CD4-positive, alpha-beta memory T cell (primary cell): Measurements from ENCODE around the gene TRDMT1. TPM values are rescaled to one million over a fixed set of nuclear protein-coding genes. Genes with fewer than 3 reads are reported as not detected.

Source experiments
- CTCF ChIA-PET: fragments of 350-600 bp; sonication (Branson Sonifier 250); formaldehyde crosslinking; loops from one replicate; lab custom pipeline; 2021; ENCODE audit warnings: inconsistent platforms; ENCODE audit not compliant: partially characterized antibody; lab: Charles Lee
- POLR2A ChIA-PET: fragments of 350-600 bp; sonication (Branson Sonifier 250); formaldehyde crosslinking; loops from one replicate; lab custom pipeline; 2021; ENCODE audit not compliant: partially characterized antibody; lab: Charles Lee
- DNase-seq, 5 donors: peaks; one replicate each; pipeline versions ENCODE4 v3.0.0 to v3.0.0-alpha.2; 2020 to 2022; ENCODE audit warnings: mixed read lengths in 1 of 5
- H3K27ac ChIP-seq: one replicate; pipeline ENCODE4 v1.7.0; 2013; ENCODE audit warnings: low read depth, low read length
- H3K27me3 ChIP-seq: 2 replicates; pipeline ENCODE4 v1.7.0; 2013; ENCODE audit warnings: mild to moderate bottlenecking, low read length, moderate library complexity; ENCODE audit not compliant: insufficient read depth
- H3K36me3 ChIP-seq: 2 replicates; pipeline ENCODE4 v1.7.0; 2013; ENCODE audit warnings: mild to moderate bottlenecking, low read length, moderate library complexity; ENCODE audit not compliant: insufficient read depth
- H3K4me1 ChIP-seq: 2 replicates; pipeline ENCODE4 v1.7.0; 2013; ENCODE audit warnings: mild to moderate bottlenecking, low read length, moderate library complexity; ENCODE audit not compliant: insufficient read depth
- H3K4me3 ChIP-seq, 2 donors: one replicate each; pipeline ENCODE4 v1.7.0; 2013; ENCODE audit warnings: low read length in 2 of 2, mild to moderate bottlenecking in 1 of 2
- H3K9me3 ChIP-seq, 2 donors: one replicate each; pipeline ENCODE4 v1.7.0; 2013; ENCODE audit warnings: low read length in 2 of 2, control low read depth in 1 of 2; ENCODE audit not compliant: control insufficient read depth in 1 of 2
- H3K27ac Mint-ChIP-seq, 7 donors: one replicate each; pipeline ENCODE4 v1.8.0; 2020 to 2021; ENCODE audit warnings: mixed read lengths in 7 of 7, mild to moderate bottlenecking in 6 of 7, inconsistent platforms in 3 of 7, moderate library complexity in 3 of 7
- H3K27me3 Mint-ChIP-seq, 2 donors: one replicate each; pipeline ENCODE4 v1.8.0; 2020 to 2021; ENCODE audit warnings: mixed read lengths in 2 of 2
- H3K36me3 Mint-ChIP-seq, 2 donors: one replicate each; pipeline ENCODE4 v1.8.0; 2020 to 2021; ENCODE audit warnings: mixed read lengths in 2 of 2, inconsistent platforms in 1 of 2, mild to moderate bottlenecking in 1 of 2
- H3K4me1 Mint-ChIP-seq, 4 donors: one replicate each; pipeline ENCODE4 v1.8.0; 2020 to 2021; ENCODE audit warnings: mixed read lengths in 4 of 4, mild to moderate bottlenecking in 1 of 4
- H3K4me3 Mint-ChIP-seq, 8 donors: one replicate each; pipeline ENCODE4 v1.8.0; 2020 to 2021; ENCODE audit warnings: mixed read lengths in 8 of 8, mild to moderate bottlenecking in 7 of 8, moderate library complexity in 6 of 8, inconsistent platforms in 3 of 8
- H3K9me3 Mint-ChIP-seq, 8 donors: one replicate each; pipeline ENCODE4 v1.8.0; 2020 to 2021; ENCODE audit warnings: mixed read lengths in 8 of 8, mild to moderate bottlenecking in 5 of 8, inconsistent platforms in 3 of 8, moderate library complexity in 1 of 8
- intact Hi-C: fragments of 100-400 bp; cut with micrococcal nuclease; formaldehyde crosslinking; loops from one replicate; pipeline ENCODE4 v1.15.1; 2023
- polyA plus RNA-seq, 2 donors: library from polyadenylated mRNA; unstranded; fragments of 300-500 nt; fragmentation: Illumina TruSeq; gene quantifications; one replicate each; pipeline ENCODE4 v1.2.3, GENCODE V29; 2021
- total RNA-seq, 2 experiments: library from RNA; stranded (reverse); gene quantifications; one replicate each; pipeline ENCODE4 v1.2.3, GENCODE V29; 2021

TRDMT1 gene
- total and polyA plus RNA-seq, 4 experiments from 2014 or later, result 7.3 to 21.3 (median 14.2) TPM

- CTCF ChIA-PET, result no interaction called here
- H3K4me1 Mint-ChIP-seq, result peaks cover 6 to 14% (median 9%) of the 10 kb centered on the region in 4 donors
Measured at GRCh38 chr10:17175551-17175950, 25.9 kb downstream of the TRDMT1 start.

DNA sequence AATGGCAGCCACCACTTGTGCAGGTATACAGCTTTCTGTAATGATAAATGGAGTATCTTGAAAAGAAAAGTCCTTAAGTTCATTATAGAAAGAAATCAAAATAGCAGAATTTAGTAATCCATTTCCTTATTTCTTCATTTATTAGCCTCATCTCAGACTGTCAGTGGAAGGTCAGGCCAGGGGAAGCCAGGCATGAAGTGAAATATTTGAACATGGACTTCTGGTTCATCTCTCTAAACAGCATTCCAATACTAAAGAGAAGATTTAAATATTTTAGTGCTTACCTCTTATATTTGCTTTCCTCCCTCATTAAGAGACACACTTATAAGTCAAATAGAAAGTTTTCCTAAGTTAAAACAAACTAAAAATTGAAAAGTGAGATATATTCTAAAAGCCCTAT lies 26.8 kb downstream of the TRDMT1 start:
- no peak for DNase-seq
- ChIA-PET CTCF (no interaction called here), POLR2A (interaction anchor here (1.5 kb wide), 1 partner anchor 357 kb away, joined by 3 read pairs; the partner anchor contains the start of gene RSU1)
- Mint-ChIP-seq H3K9me3 (no peaks in the 10 kb centered on the region), H3K4me3 (no peak overlapping the region), H3K27me3 (no peaks in the 10 kb centered on the region), H3K27ac (no peak overlapping the region), H3K36me3 (peaks cover 12 to 13% of the 10 kb centered on the region in 2 donors), H3K4me1 (peaks cover 6 to 14% (median 9%) of the 10 kb centered on the region in 4 donors)
- no peaks in the 10 kb centered on the region for H3K27me3 ChIP-seq
- H3K36me3 ChIP-seq, result no peaks in the 10 kb centered on the region
- H3K9me3 ChIP-seq, result no peaks in the 10 kb centered on the region
- H3K4me1 ChIP-seq, result peaks cover 9% of the 10 kb centered on the region
- no peak overlapping the region for H3K27ac ChIP-seq
- no peak overlapping the region for H3K4me3 ChIP-seq
- intact Hi-C loops, result no loop called here

More at GRCh38 chr10:17175551-17175950, 25.9 kb downstream of the TRDMT1 start:
- Mint-ChIP-seq H3K27me3 (no peaks in the 10 kb centered on the region), H3K4me3 (peak overlapping the region in 6 of 8 donors; percentile 12 to 74 (median 36)), H3K27ac (peak overlapping the region; percentile 1 to 88 (median 6)), H3K36me3 (peaks cover 11 to 12% of the 10 kb centered on the region in 2 donors), H3K9me3 (no peaks in the 10 kb centered on the region)
- no peak overlapping the region for H3K27ac ChIP-seq
- H3K36me3 ChIP-seq, result no peaks in the 10 kb centered on the region
- H3K4me1 ChIP-seq, result peaks cover 9% of the 10 kb centered on the region
- no peaks in the 10 kb centered on the region for H3K9me3 ChIP-seq
- DNase-seq, result peak in 1 of 5 donors; percentile 8
- H3K27me3 ChIP-seq, result no peaks in the 10 kb centered on the region
- intact Hi-C loops, result no loop called here
- no peak overlapping the region for H3K4me3 ChIP-seq
- POLR2A ChIA-PET, result interaction anchor here (0.6 to 1.5 kb wide), 3 partner anchors 26 to 358 kb away, joined by 3 read pairs; partner anchors contain the start of genes RSU1 and TRDMT1

GRCh38 chr10:17171141-17171641 lies 30.3 kb downstream of the TRDMT1 start:
- CTCF ChIA-PET, result interaction anchor here (1.0 kb wide), 2 partner anchors 8 to 11 kb away, joined by 3 read pairs; no protein-coding TSS in a partner anchor
- Mint-ChIP-seq H3K27me3 (no peaks in the 10 kb centered on the region), H3K4me1 (peaks cover 5 to 14% (median 8%) of the 10 kb centered on the region in 4 donors)

GRCh38 chr10:17169803-17170202 lies 31.7 kb downstream of the TRDMT1 start:
- H3K36me3 ChIP-seq, result no peaks in the 10 kb centered on the region
- no peak for DNase-seq
- ChIA-PET CTCF (no interaction called here), POLR2A (no interaction called here)
- Mint-ChIP-seq H3K27me3 (no peaks in the 10 kb centered on the region), H3K4me1 (peaks cover 0 to 3% (median under 1%) of the 10 kb centered on the region in 4 donors), H3K36me3 (peaks cover 15 to 22% of the 10 kb centered on the region in 2 donors), H3K27ac (no peak overlapping the region), H3K9me3 (no peaks in the 10 kb centered on the region), H3K4me3 (no peak overlapping the region)
- no peaks in the 10 kb centered on the region for H3K9me3 ChIP-seq
- no peaks in the 10 kb centered on the region for H3K27me3 ChIP-seq
- no peak overlapping the region for H3K4me3 ChIP-seq
- intact Hi-C loops, result no loop called here
- H3K27ac ChIP-seq, result no peak overlapping the region
- no peaks in the 10 kb centered on the region for H3K4me1 ChIP-seq

More at GRCh38 chr10:17171141-17171641, 30.3 kb downstream of the TRDMT1 start:
- no peaks in the 10 kb centered on the region for H3K9me3 Mint-ChIP-seq
- H3K4me3 Mint-ChIP-seq, result no peak overlapping the region
- POLR2A ChIA-PET, result no interaction called here
- intact Hi-C loops, result no loop called here
- H3K4me3 ChIP-seq, result no peak overlapping the region
- H3K27me3 ChIP-seq, result no peaks in the 10 kb centered on the region
- no peaks in the 10 kb centered on the region for H3K9me3 ChIP-seq
- DNase-seq, result no peak
- H3K27ac ChIP-seq, result no peak overlapping the region
- H3K36me3 ChIP-seq, result no peaks in the 10 kb centered on the region
- H3K27ac Mint-ChIP-seq, result peak overlapping the region in 1 of 7 donors; percentile 59
- H3K4me1 ChIP-seq, result peaks cover 9% of the 10 kb centered on the region
- peaks cover 14 to 21% of the 10 kb centered on the region in 2 donors for H3K36me3 Mint-ChIP-seq

DNA sequence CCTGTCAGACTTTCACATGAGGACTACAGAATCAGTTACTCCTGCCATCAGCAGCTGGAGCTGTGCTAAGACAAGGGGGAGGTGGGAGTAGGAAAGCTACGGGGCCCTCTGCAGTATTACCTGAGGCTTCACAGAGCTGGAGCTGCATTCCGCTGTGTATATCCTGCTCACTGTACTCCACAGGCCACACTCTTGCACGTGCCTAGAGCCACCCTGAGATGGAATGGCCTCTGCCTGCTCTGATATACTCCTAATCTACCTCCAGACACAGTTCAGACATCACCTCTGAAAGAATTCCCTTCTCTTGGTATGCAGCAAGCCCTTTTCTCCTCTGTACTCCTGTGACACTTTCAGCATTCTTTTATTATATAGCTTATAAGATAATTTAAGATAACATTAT lies 34.8 kb downstream of the TRDMT1 start:
- ChIA-PET CTCF (interaction anchor here (1.2 kb wide), 1 partner anchor 22 kb away, joined by 3 read pairs; no protein-coding TSS in a partner anchor), POLR2A (no interaction called here)
- Histone ChIP-seq H3K27me3 (no peaks in the 10 kb centered on the region), H3K27ac (no peak overlapping the region), H3K4me1 (no peaks in the 10 kb centered on the region), H3K36me3 (no peaks in the 10 kb centered on the region), H3K9me3 (no peaks in the 10 kb centered on the region), H3K4me3 (no peak overlapping the region)
- Mint-ChIP-seq H3K27me3 (no peaks in the 10 kb centered on the region), H3K9me3 (peaks cover 0 to 3% (median 0%) of the 10 kb centered on the region in 8 donors), H3K27ac (no peak overlapping the region), H3K4me3 (no peak overlapping the region), H3K4me1 (no peaks in the 10 kb centered on the region), H3K36me3 (peaks cover 12 to 26% of the 10 kb centered on the region in 2 donors)
- DNase-seq, result no peak
- intact Hi-C loops, result no loop called here

GRCh38 chr10:17162828-17163227 lies 38.6 kb downstream of the TRDMT1 start:
- ChIA-PET CTCF (interaction anchor here (0.9 kb wide), 1 partner anchor 9 kb away, joined by 3 read pairs; no protein-coding TSS in a partner anchor), POLR2A (no interaction called here)
- Mint-ChIP-seq H3K4me1 (no peaks in the 10 kb centered on the region), H3K27me3 (no peaks in the 10 kb centered on the region), H3K27ac (no peak overlapping the region), H3K9me3 (peaks cover 0 to 3% (median 0%) of the 10 kb centered on the region in 8 donors), H3K36me3 (peaks cover 6 to 16% of the 10 kb centered on the region in 2 donors), H3K4me3 (no peak overlapping the region)
- H3K27ac ChIP-seq, result no peak overlapping the region
- H3K36me3 ChIP-seq, result no peaks in the 10 kb centered on the region
- no peaks in the 10 kb centered on the region for H3K9me3 ChIP-seq
- no peaks in the 10 kb centered on the region for H3K27me3 ChIP-seq
- intact Hi-C loops, result no loop called here
- no peak overlapping the region for H3K4me3 ChIP-seq
- H3K4me1 ChIP-seq, result no peaks in the 10 kb centered on the region
- DNase-seq, result no peak

DNA sequence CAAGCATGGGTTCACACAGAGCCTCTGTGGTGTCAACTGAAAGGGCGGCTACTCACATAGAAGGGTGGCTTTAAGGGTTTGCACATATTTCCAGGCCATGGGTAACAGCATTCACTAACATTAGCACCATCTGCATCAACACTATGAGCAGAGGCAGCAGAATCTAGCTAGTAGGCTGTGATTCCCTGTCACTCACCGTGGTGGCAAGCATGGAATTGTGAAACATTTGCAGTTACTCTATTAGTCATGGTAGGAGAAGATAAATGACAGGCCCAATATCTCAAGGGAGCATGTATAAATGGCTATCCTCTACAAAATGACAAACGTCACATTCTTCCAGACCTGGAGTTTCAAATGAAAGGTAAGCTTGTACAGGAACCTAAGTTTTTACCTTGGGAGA lies 39.7 kb downstream of the TRDMT1 start:
- no peak overlapping the region for H3K27ac ChIP-seq
- no peaks in the 10 kb centered on the region for H3K9me3 ChIP-seq
- no peaks in the 10 kb centered on the region for H3K27me3 Mint-ChIP-seq
- intact Hi-C loops, result no loop called here
- no peak overlapping the region for H3K4me3 Mint-ChIP-seq
- no peak overlapping the region for H3K4me3 ChIP-seq
- H3K4me1 Mint-ChIP-seq, result no peaks in the 10 kb centered on the region
- POLR2A ChIA-PET, result no interaction called here
- H3K4me1 ChIP-seq, result no peaks in the 10 kb centered on the region
- no peak for DNase-seq
- H3K36me3 Mint-ChIP-seq, result peaks cover 6 to 20% of the 10 kb centered on the region in 2 donors
- no peaks in the 10 kb centered on the region for H3K36me3 ChIP-seq
- H3K27me3 ChIP-seq, result no peaks in the 10 kb centered on the region
- CTCF ChIA-PET, result no interaction called here
- H3K9me3 Mint-ChIP-seq, result peaks cover 0 to 3% (median 0%) of the 10 kb centered on the region in 8 donors
- H3K27ac Mint-ChIP-seq, result no peak overlapping the region
